Measurements from ENCODE around the gene BRIP1. TPM values are rescaled to one million over a fixed set of nuclear protein-coding genes. Genes with fewer than 3 reads are reported as not detected.

Gene BRIP1
- total RNA-seq, 1 experiment from 2014 or later = 4.7 TPM

DNA sequence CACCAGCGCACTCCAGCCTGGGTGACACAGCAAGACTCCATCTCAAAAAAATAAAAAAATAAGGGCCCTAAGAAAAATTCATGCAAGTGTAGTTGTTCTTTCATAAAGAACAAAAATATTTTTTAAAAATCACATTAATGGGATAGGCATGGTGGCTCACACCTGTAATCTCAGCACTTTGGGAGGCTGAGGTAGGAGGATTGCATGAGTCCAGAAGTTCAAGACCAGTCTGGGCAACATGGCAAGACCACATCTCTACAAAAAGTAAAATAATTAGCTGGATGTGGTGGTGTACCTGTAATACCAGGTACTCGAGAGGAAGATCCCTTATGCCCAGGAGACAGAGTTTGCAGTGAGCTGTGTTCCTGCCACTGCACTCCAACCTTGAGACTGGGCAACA is 15.2 kb upstream of the BRIP1 start:
- H3K4me1 Mint-ChIP-seq (ENCODE audit: insufficient read depth, unreplicated experiment) = no peaks in the 10 kb centered on the region
- H3K4me3 Mint-ChIP-seq (ENCODE audit: unreplicated experiment) = no peak overlapping the region
- no peak for DNase-seq (ENCODE audit: unreplicated experiment)
- TF ChIP-seq, protein P1, sequence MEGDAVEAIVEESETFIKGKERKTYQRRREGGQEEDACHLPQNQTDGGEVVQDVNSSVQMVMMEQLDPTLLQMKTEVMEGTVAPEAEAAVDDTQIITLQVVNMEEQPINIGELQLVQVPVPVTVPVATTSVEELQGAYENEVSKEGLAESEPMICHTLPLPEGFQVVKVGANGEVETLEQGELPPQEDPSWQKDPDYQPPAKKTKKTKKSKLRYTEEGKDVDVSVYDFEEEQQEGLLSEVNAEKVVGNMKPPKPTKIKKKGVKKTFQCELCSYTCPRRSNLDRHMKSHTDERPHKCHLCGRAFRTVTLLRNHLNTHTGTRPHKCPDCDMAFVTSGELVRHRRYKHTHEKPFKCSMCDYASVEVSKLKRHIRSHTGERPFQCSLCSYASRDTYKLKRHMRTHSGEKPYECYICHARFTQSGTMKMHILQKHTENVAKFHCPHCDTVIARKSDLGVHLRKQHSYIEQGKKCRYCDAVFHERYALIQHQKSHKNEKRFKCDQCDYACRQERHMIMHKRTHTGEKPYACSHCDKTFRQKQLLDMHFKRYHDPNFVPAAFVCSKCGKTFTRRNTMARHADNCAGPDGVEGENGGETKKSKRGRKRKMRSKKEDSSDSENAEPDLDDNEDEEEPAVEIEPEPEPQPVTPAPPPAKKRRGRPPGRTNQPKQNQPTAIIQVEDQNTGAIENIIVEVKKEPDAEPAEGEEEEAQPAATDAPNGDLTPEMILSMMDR (IDR thresholded peaks at IDR 0.05; ENCODE audit: unreplicated experiment) = no peak
- no peak overlapping the region for H3K27ac Mint-ChIP-seq (ENCODE audit: low read depth, unreplicated experiment)
- H3K27me3 Mint-ChIP-seq (ENCODE audit: insufficient read depth, unreplicated experiment) = no peaks in the 10 kb centered on the region
- no TSS peak for BruUV-seq (replicated peaks)
- H3K9me3 Mint-ChIP-seq (ENCODE audit: unreplicated experiment) = no peaks in the 10 kb centered on the region
- CTCF ChIA-PET = no interaction called here
- H3K36me3 Mint-ChIP-seq (ENCODE audit: insufficient read depth, unreplicated experiment) = peaks cover 55% of the 10 kb centered on the region
- intact Hi-C loops (cut with micrococcal nuclease) = no loop called here
- POLR2A ChIA-PET = interaction anchor here (0.6 to 1.7 kb wide), 2 partner anchors 15 to 146 kb away, joined by 3 to 6 read pairs; partner anchors contain the start of gene BRIP1

DNA sequence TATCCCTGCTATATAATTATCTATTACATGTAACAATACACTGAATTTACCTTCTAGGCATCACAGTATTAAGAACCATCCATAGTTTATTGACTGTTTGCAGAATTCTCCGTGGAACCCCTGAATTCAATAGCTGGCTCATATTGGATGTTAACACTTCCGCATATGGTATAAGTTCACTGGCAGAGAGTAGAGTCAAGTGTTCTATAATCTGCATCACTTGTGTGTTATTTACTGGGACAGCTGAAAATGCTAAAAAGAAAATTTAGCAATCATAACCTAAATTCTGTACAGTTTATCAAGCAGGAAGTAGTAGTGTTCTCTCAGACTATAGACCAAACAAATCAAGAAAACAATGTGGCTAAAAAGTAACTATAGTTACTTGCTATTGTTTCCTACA is 14.5 kb upstream of the BRIP1 start:
- intact Hi-C loops (cut with micrococcal nuclease) = no loop called here
- no TSS peak for BruUV-seq (replicated peaks)
- POLR2A ChIA-PET = interaction anchor here (1.7 kb wide), 1 partner anchor 14 kb away, joined by 6 read pairs; the partner anchor contains the start of gene BRIP1

DNA sequence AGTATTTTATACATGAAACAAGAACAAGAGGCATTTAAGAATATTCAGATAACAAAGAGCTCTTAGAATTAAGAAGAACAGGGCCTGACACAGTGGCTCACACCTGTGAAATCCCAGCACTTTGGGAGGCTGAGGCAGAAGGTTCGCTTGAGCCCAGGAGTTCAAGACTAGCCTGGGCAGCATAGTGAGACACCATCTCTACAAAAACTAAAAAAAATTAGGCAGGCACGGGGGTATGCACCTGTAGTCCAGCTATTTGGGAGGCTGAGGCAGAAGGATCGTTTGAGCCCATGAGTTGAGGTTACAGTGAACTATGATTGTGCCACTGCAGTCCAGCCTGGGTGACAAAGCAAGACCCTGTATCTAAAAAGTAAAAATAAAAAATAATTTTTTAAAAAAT is 12.5 kb upstream of the BRIP1 start:
- CTCF ChIA-PET = no interaction called here

More for the DNA sequence above, 14.5 kb upstream of the BRIP1 start:
- CTCF ChIA-PET = no interaction called here
- TF ChIP-seq, protein P1 (IDR thresholded peaks at IDR 0.05; ENCODE audit: unreplicated experiment) = no peak
- no peak overlapping the region for H3K27ac Mint-ChIP-seq (ENCODE audit: low read depth, unreplicated experiment)
- H3K36me3 Mint-ChIP-seq (ENCODE audit: insufficient read depth, unreplicated experiment) = peaks cover 50% of the 10 kb centered on the region
- H3K4me1 Mint-ChIP-seq (ENCODE audit: insufficient read depth, unreplicated experiment) = no peaks in the 10 kb centered on the region
- no peak for DNase-seq (ENCODE audit: unreplicated experiment)
- no peak overlapping the region for H3K4me3 Mint-ChIP-seq (ENCODE audit: unreplicated experiment)
- H3K27me3 Mint-ChIP-seq (ENCODE audit: insufficient read depth, unreplicated experiment) = no peaks in the 10 kb centered on the region
- H3K9me3 Mint-ChIP-seq (ENCODE audit: unreplicated experiment) = no peaks in the 10 kb centered on the region

DNA sequence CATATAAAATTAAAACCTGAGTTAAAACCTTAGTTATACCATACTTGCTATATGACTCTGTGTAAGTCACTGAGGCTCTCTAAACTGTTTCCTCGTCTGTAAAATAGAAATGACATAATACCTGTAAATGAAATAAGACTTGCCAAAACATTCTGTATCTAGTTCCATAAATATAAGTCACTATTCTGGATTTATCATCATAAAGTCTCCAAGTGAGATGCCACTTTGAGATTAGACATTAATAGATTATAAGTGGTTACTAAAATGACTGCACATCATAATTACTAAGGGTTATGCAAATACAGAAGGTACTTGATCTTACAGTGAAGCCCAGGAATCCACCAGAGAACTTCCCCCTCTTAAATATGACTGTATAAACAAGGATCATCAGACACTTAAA is 12.0 kb upstream of the BRIP1 start:
- no peaks in the 10 kb centered on the region for H3K4me1 Mint-ChIP-seq (ENCODE audit: insufficient read depth, unreplicated experiment)
- no peaks in the 10 kb centered on the region for H3K27me3 Mint-ChIP-seq (ENCODE audit: insufficient read depth, unreplicated experiment)
- peaks cover 50% of the 10 kb centered on the region for H3K36me3 Mint-ChIP-seq (ENCODE audit: insufficient read depth, unreplicated experiment)
- ChIA-PET CTCF (no interaction called here), POLR2A (interaction anchor here (0.7 to 1.4 kb wide), 3 partner anchors 12 to 53 kb away, joined by 3 to 7 read pairs (median 7); partner anchors contain the start of genes BRIP1 and INTS2)
- no peak overlapping the region for H3K4me3 Mint-ChIP-seq (ENCODE audit: unreplicated experiment)
- no TSS peak for BruUV-seq (replicated peaks)
- DNase-seq (ENCODE audit: unreplicated experiment) = no peak
- intact Hi-C loops (cut with micrococcal nuclease) = no loop called here
- H3K9me3 Mint-ChIP-seq (ENCODE audit: unreplicated experiment) = no peaks in the 10 kb centered on the region
- H3K27ac Mint-ChIP-seq (ENCODE audit: low read depth, unreplicated experiment) = no peak overlapping the region
- TF ChIP-seq, protein P1 (IDR thresholded peaks at IDR 0.05; ENCODE audit: unreplicated experiment) = no peak

More for the DNA sequence above, 12.5 kb upstream of the BRIP1 start:
- Mint-ChIP-seq H3K27ac (ENCODE audit: low read depth, unreplicated experiment) (no peak overlapping the region), H3K4me3 (ENCODE audit: unreplicated experiment) (no peak overlapping the region), H3K27me3 (ENCODE audit: insufficient read depth, unreplicated experiment) (no peaks in the 10 kb centered on the region), H3K9me3 (ENCODE audit: unreplicated experiment) (no peaks in the 10 kb centered on the region), H3K36me3 (ENCODE audit: insufficient read depth, unreplicated experiment) (peaks cover 55% of the 10 kb centered on the region), H3K4me1 (ENCODE audit: insufficient read depth, unreplicated experiment) (no peaks in the 10 kb centered on the region)
- intact Hi-C loops (cut with micrococcal nuclease) = no loop called here
- no TSS peak for BruUV-seq (replicated peaks)
- POLR2A ChIA-PET = interaction anchor here (0.7 to 1.3 kb wide), 2 partner anchors 12 to 14 kb away, joined by 7 read pairs; partner anchors contain the start of gene BRIP1
- DNase-seq (ENCODE audit: unreplicated experiment) = no peak
- TF ChIP-seq, protein P1 (IDR thresholded peaks at IDR 0.05; ENCODE audit: unreplicated experiment) = no peak
